GM21447 (cell line): ENCODE results near the gene SCEL.
A peak's percentile ranks its signal among the peaks of the same experiment; 100 is the strongest.

Experiments used
- ATAC-seq: cut with Tn5 transposase; IDR thresholded peaks from one replicate; pipeline ENCODE4 v1.9.1; 2021; ENCODE audit not compliant: unreplicated experiment

Gene SCEL

DNA sequence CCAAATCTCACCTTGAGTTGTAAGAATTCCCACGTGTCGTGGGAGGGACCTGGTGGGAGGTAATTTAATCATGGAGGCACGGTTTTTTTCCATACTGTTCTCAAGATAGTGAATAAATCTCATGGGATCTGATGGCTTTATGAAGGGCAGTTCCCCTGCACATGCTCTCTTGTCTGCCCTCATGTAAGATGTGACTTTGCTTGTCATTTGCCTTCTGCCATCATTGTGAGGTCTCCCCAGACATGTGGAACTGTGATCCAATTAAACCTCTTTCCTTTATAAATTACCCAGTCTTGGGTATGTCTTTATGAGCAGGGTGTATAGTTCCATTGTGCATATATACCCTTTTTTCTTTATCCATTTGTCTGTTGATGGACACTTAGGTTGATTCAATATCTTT, 13.1 kb downstream of the SCEL start:
- no peak for ATAC-seq

DNA sequence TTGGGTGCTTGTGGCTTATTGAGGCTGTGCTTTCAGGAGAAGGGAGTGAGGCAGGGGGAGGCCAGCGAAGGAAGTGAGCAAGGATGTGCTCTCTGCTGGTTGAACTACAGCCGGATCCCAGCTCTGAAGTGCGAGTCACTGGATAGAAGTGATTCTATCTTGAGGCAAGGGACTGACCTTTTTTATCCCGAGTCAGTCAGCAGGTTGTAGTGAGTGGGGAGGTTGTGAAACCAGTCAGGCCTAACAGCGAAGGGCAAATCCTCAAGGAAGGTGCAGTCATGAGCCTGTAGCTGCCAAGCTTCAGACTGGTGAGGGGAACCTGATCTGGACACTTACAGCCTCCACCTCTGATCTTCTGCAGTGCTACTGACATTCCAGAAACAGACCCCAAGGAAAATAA, 18.6 kb downstream of the SCEL start:
- no peak for ATAC-seq

DNA sequence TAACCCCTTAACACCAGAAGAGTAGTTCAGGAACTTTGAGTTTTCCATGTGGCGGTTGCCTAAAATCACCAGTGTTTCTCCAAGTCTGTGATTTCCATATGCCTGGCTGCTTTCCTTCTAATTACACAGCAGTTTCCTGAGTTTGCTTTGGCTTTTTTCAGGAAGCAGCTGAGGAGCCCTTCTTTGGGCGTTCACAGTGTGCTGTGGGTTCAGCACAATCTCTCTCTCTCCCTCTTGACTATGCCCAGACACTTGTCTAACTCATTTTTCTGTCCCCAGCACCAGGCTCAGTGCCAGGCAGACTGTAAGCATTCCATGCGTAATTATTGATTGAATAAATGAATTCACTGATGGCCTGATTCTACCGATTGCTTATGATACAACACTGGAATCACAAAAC, 19.7 kb downstream of the SCEL start:
- ATAC-seq = no peak

DNA sequence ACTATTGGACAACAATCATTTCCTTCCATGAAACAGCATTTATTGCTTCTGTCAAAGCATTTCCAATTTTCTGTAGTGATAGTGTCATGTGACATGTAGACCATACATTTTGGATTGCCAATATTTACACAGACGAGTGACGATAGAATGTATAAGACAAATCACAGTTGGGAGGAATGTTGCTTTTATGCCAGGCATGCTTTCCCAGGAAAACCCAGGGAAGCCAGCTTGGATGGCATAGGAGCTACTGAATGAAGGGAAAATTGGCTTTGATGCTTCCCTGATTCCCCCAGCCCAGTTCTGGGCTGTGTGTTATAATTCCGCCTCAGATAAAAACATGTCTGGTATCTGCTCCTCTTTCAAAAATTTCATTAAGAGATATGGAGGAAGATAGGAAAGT, 22.5 kb downstream of the SCEL start:
- no peak for ATAC-seq

DNA sequence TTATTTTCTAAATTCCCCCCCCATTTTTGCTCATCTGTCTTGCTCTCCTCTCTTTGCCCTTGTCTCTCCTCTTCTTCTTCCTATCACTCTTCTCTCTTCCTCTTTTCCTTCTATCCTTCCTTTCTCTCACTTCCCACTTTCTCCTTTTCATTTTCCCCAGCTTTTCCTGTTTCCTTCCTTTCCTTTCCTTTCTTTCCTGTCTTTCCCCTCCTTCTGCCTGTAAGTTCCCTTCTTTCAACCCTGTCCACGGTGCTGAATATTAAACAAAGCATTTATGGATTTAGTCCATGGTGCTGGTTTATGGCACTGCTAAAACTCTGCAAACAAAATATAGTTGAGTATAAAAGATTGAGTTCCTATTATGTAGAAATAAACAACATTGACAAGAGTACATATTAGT, 27.6 kb downstream of the SCEL start:
- no peak for ATAC-seq

DNA sequence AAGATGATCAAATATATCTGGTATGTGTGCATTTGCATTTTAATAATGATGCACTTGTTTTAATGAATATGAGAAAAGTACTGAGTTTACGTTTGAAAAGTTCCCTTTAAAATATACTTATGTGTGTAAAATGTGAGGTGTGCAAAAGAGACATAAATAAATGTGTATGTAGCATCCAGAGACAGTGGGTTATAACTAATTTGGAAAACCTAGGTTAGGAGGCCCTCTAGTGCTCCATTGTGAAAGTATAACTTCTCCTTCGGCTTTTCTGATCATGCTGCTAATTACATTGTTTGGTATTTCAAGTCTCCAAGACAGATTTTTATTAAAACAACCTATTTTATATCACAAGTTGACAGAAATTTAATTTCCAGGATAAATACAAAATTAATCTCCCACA, 30.1 kb downstream of the SCEL start:
- peak; percentile 83 for ATAC-seq

DNA sequence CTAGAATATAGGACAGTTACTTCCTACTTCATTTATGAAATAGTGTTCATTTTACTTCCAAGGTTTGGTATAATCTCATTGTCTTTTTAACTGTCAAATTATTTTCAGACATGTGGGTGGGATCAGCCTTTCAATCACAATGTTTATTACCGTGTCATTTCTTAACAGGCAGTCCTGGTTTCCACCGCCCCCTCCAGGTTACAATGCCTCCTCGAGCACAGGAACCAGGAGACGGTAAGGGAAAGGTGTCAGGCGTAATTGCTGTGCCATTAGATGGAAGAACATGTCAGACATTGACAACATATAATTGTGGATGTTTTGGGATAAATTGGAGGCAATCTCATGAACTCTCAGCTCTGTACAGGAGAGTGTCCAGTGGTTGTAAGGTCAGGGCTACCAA, 36.5 kb downstream of the SCEL start:
- no peak for ATAC-seq

DNA sequence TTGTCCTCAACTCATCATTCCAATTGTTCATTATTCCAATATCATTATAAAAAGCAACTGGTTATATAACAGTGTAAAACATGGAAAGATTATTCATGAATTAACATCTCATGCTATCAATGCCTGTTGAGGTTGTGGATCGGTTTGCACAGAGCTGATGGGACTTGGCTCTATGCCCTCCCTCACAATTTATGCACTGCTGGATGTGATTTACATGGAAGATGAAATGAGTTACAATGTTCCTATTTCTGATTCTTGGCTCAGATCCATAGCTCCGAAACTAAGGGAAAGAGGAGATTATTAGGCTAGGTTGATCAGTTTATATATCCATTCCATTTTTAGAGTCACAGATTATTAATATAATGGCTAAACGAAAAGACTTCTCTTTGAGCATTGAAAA, 38.6 kb downstream of the SCEL start:
- no peak for ATAC-seq

DNA sequence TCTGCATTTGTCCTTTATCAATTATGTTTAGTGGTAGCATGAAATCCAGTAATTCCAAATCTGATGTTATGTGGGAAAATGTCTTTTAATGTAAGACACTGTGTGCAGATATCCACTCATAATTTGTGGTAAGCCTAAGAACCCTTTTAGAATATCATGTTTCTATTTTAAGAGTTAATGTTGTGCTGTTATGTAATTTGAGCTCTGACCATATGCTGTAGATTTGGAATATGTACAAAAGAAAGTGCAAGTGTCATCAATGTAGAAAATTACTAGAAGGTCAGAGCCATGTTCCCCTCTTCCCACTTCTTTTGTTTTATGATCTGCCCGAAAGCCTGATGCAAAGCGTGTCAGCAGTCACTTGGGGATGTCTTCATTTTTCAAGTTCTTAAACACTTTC, 44.5 kb downstream of the SCEL start:
- ATAC-seq = no peak

DNA sequence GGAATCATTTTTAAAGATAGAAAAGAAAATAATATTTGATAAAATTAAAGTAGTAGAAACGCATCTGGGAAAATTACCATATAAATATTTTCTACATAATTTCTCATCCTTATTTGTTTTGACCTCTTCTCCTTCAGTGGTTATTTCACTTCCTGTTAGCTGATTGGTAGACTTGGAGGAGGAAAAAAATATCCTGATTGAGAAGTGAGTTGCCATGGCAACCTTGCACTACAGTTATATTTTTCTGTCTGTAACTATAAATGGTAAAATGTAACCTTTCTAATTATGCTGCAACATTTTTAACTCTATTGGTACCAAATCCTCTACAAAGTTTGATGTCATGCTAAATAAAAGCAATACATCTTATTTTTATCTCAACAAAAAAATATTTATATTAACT, 45.2 kb downstream of the SCEL start:
- no peak for ATAC-seq

DNA sequence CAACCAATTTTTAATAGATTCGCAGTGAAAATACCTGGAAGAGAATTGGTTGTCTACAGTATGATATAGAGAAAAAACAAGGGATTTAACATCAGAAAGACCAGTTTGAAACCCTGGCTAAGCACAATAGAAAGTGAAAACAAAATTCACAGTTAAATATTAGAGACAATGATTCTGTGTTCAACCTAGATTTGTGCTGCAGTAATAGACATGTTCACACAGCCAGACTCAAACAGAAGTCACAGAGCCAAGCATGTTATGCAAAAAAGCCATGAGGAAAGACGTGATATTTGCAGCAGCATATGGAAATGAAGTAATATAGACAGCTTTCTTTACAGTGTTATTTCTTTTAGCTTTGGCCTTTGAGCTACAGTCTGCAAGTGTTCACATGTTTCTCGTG, 48.1 kb downstream of the SCEL start:
- peak; percentile 48 for ATAC-seq

DNA sequence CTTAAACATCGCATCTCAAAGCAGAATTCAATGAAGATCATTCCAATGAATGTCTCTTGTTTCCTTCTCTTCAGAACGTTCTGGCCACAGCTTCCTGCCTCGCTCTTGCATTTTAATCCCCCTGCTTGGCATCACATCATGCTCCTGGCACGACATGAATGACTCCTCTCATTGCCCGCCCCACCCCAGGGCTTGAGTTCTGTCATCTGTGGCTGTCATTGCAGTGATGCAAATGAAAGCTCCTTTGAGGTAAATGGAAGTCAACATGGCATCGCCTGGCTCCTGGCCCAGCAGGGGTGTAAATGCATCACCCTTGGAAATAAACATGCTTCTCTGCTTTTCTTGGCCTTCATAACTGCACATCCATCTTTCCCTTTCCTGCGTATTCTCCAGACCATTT, 48.6 kb downstream of the SCEL start:
- no peak for ATAC-seq

DNA sequence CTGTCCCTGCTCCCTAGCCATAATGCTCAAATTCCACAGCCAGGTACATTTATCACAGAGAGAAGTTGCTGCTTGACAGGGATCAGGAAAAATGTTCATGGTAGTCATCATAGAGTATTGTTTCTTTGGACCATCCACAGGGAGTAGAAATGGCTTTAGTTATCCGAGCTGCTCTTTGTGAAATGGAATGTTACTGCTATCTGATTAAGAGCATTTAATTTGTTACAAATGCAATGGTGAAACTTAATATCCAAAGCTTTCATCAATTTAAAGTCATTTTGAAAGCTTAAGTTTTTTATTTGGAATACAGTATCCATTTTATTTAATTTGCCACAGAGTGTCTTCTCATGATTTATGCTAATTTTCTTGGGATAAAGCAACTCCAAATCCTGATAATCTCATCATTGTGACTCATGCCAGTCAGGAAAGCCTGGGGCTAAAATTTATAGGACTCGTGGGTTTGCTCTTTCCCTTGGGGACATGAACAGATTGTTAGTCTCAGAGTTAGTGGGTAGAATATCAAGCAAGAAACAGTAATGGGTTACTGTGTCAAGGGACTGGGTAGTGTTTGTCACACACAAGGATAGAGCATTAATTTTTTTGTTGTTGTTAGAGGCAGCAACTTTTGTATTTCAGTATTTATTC, 59.8 kb downstream of the SCEL start:
- ATAC-seq = no peak

DNA sequence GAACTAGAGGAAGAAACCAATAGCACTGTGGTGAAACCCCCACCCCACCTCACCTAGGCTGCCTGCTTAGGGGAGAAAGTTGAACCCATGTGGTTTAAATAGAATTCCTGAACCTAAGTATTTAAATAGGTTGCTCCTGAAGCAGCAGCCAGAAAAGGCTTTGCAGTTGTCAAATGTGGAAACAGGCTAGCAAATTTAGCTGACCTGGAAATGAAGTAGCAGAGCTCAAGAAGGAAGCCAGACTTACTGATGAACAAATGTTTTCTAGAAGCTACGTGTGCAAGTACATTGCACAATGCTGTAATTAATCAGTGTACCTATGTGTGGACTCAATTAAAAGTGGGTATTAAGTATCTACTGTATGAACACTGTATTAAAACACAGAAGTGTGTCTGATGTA, 61.3 kb downstream of the SCEL start:
- no peak for ATAC-seq

DNA sequence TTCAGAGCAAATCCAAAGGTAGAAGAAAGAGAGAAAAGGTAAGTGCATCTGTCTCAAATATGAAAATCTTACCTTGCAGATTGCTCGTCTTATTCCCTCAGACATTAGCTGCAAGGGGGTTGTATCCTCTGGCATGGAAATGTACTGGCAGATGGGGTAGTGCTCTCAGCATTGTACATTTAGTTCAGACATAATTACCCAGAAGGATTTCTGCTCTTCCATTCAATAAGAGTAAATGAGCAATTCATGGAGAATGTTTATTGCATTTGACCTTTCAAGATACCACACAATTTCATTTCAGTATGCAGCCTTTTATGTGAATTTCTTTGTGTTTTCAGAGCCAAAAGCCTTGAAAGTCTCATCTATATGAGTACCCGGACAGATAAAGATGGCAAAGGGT, 63.8 kb downstream of the SCEL start:
- ATAC-seq = no peak

DNA sequence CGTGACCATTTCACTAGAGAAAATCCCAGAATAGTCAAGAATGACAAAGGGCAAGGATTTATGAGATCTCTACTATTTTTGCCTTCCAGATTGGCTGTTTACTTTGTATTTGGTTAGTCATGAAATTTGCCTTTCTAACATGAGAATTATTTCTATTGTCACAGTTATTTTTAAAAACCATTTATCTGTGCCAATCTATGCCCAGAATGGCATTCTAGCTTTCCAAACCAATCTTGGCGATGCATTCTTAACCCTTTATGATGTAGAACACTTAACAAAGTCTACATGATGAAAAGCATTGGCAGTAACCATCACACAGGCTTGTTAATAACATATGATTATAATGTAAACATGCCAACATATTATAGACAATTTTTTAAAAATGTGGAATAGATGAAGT, 65.2 kb downstream of the SCEL start:
- ATAC-seq = no peak

DNA sequence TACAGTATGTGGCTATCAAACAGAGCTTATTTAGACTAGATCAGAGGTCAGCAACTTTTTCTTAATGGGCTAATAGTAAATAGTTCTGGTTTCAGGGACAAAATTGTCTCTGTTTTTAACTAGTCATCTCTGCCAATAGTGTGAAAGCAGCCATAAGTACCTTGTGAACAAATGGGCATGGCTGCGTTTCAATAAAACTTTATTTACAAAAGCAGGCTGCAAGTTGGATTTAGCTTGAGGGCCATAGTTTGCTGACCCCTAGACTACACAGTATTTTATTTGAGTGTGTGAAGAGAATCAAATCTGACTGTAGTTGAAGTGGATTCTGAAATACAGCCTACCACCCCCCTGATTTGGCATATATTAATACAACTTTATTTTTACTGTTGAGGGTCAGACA, 75.6 kb downstream of the SCEL start:
- ATAC-seq = no peak

DNA sequence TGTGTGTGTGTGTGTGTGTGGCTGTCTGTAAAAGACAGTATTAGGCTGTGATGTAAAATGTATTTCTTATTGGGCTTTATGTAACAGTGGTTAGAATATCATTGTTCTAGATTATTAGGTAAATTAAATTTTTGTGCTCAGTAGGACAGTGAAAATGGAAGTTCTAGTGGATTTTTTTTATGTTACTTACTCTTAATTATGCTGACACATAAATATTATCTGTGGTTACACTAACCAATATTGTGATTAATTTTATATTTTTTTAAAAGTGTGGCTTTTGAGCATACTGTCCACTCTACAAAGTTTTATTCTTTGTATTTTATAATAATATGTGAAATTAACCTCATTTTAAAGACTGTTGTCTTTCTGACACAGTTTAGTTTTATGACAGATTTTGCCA, 80.5 kb downstream of the SCEL start:
- no peak for ATAC-seq

DNA sequence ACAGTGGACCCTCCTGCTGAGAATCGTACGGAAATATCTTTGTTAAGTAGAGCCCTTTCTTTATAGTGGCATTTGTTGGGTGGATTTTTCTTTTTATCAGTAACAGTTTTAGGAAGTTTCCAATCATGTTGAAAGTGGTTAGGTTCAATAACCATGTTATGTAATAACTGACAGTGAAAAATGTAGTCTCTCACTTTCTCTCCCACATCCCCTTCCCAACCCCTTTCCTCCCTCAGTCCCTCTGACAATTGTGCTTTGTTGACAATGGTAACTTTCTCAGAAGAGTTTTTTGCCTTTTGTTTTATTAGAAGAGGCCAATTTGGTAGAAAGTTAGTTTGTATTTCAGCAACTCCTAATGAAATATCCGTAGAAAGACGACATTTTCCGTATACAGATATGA, 84.1 kb downstream of the SCEL start:
- ATAC-seq = no peak

DNA sequence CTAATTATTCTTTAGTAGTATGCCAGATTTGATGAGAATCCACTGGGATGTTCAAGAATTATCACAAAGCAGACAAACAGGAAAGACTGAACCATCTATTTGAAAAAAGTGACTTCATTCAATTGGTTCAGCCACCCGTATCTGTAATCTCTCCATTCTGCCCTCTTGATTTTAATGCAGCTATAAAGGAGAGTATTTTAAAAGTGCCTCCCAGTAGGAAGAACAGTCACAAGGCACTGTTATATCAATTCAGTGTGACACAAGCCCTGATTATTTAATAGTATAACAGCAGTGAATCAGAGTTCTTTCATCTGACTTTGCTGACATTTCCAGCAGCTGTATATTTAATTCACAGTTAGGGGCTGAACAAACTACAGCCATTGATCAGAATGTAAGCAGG, 84.6 kb downstream of the SCEL start:
- no peak for ATAC-seq

DNA sequence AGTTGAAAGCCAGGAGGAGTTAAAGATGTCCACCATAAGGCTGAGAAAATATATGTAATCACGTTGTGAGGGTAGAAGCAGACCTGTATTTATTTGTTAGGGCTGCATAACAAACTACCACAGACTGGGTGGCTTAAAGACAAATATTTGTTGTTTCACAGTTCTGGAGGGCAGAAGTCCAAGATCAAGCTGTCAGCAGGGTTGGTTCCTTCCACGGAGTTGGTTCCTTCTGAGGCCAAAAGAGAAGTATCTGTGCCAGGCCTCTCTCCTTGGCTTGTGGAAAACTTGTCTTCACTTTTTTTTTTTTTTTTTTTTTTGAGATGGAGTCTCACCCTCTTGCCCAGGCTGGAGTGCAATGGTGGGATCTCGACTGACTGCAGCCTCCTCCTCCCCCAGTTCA, 88.3 kb downstream of the SCEL start:
- no peak for ATAC-seq

DNA sequence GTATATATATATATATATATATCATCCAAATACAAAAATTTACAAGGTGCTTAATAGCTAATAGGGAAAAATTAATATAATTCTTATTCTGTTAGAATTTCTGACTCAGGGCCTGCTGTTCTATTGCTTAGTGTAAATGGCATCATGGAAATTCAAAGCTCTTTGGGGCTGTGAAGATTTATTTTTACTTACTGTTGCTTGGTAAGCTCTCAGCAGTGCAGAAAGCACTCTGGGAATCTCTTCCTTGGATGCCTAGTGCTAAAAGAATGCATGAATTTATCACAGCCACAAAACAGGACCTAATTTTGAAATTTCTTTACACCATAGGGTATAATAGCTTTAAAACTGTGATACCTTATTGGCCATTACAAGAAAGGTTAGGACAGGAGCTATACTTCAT, 92.7 kb downstream of the SCEL start:
- no peak for ATAC-seq

DNA sequence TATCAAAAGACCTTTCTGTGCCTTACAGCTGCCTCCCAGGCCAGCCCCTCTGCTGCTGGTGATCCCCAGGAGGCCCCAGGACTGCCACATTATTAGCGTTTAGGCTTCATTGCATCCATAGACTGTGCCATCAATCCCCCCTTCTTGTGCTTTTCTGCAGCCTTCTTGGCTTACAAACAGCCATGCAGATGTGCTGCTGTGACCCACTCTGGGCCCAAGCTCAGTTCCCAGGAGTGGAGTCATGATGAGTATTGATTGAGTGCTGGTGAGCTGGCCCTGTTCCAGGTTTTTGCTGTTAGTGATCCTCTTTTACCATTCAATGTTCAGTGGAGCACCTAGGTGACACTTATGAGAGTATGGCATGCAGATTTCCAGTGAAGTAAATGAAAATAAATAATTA, 102.1 kb downstream of the SCEL start:
- ATAC-seq = no peak

DNA sequence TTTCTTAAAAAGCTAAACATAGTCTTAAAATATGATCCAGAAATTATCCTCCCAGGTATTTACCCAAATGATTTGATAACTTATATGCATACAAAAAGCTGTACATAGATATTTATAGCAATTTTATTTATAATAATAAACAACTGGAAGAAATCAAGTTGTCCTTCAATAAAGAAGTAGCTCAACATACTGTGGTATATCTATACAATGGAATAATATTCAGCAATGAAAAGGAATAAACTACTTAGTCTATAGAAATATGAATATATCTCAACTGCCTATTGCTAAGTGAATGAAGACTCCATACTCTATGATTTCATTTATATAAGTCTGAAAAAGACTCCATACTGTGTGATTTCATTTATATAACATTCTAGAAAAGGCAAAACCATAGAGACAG, 114.9 kb downstream of the SCEL start:
- ATAC-seq = no peak
